SK-N-MC (cell line): ENCODE measurements around the gene CCDC116.

Source experiments
- EZH2 ChIP-seq: fragments of 200-600 bp; sonication (generic); IDR thresholded peaks from one replicate; pipeline ENCODE4 v1.6.1; 2017; ENCODE audit warnings: antibody characterized with exemption
- FOXP2 ChIP-seq: optimal IDR thresholded peaks from 2 replicates; pipeline ENCODE3; 2011; ENCODE audit warnings: mild to moderate bottlenecking, moderate library complexity; ENCODE audit not compliant: insufficient read depth; ENCODE audit errors: extremely low read length, control extremely low read depth
- POLR2AphosphoS5 ChIP-seq: IDR thresholded peaks from 2 replicates; pipeline ENCODE4 v1.6.1; 2012; ENCODE audit warnings: mild to moderate bottlenecking, low read depth, low read length, borderline replicate concordance

- TF ChIP-seq EZH2 (no peak), POLR2AphosphoS5 (no peak), FOXP2 (no peak)
These were observed 14.3 kb downstream of the CCDC116 start for GRCh38 chr22:21646608-21647590.
